Esophagus muscularis mucosa (tissue), 4 donors: ENCODE measurements around the gene SOD3. TPM values are rescaled to one million over a fixed set of nuclear protein-coding genes. Genes with fewer than 3 reads are reported as not detected.
A peak's percentile ranks its signal among the peaks of the same experiment; 100 is the strongest.

Experiments
- DNase-seq: peaks from one replicate; pipeline ENCODE4 v3.0.0-alpha.2; 2017; ENCODE audit errors: extremely low spot score
- H3K27ac ChIP-seq, 4 donors: fragments of 200-600 bp; sonication (generic); replicated peaks in 1 of 4; 1 replicate in 3 of 4; 2 replicates in 1 of 4; pipeline ENCODE4 v1.5.1; 2016 to 2019; ENCODE audit warnings: mild to moderate bottlenecking in 1 of 4
- H3K27me3 ChIP-seq, 4 donors: fragments of 200-600 bp; sonication (generic); one replicate each; pipeline versions ENCODE4 v1.5.1 to v1.6.0; 2016 to 2019
- H3K36me3 ChIP-seq, 4 donors: fragments of 200-600 bp; sonication (generic); one replicate each; pipeline ENCODE4 v1.5.1; 2016 to 2019
- H3K4me1 ChIP-seq, 4 donors: fragments of 200-600 bp; sonication (generic); one replicate each; pipeline ENCODE4 v1.5.1; 2016 to 2019
- H3K4me3 ChIP-seq, 4 donors: fragments of 200-600 bp; sonication (generic); 1 replicate in 2 of 4; 2 replicates in 2 of 4; pipeline ENCODE4 v1.5.1; 2016 to 2019; ENCODE audit warnings: mild to moderate bottlenecking in 4 of 4, moderate library complexity in 1 of 4
- H3K9me3 ChIP-seq, 4 donors: fragments of 200-600 bp; sonication (generic); 1 replicate in 3 of 4; 2 replicates in 1 of 4; pipeline ENCODE4 v1.5.1; 2016 to 2019
- EP300 ChIP-seq: sonication (generic); formaldehyde crosslinking; IDR thresholded peaks from one replicate; pipeline ENCODE4 v1.6.1; 2017; ENCODE audit warnings: antibody characterized with exemption
- POLR2A ChIP-seq: fragments of 450-650 bp; IDR thresholded peaks from one replicate; pipeline ENCODE4 v1.6.1; 2017; ENCODE audit warnings: antibody characterized with exemption, moderate library complexity, mild to moderate bottlenecking, low read depth
- POLR2AphosphoS5 ChIP-seq, 2 donors: sonication (generic); formaldehyde crosslinking; IDR thresholded peaks; one replicate each; pipeline ENCODE4 v1.6.1; 2017; ENCODE audit warnings: antibody characterized with exemption in 2 of 2
- WGBS: methylation state at CpG from one replicate; pipeline ENCODE4 v1.1.5; 2018; 5-methylcytosine and 5-hydroxymethylcytosine counted together
- intact Hi-C: fragments of 100-400 bp; cut with DNase I; formaldehyde crosslinking; loops from one replicate; pipeline ENCODE4 v1.15.1; 2023
- total RNA-seq, 4 donors: library from RNA; depleted of rRNA; stranded (reverse); fragments of >200 nt; gene quantifications; one replicate each; pipeline versions ENCODE4 v1.1.0 to v1.2.1, GENCODE V29; 2016
- TF ChIP-seq, protein P1 (sequence below), 3 experiments: fragments of 200-600 bp in 2 of 3; fragments of 450-650 bp in 1 of 3; sonication (generic) in 2 of 3; IDR thresholded peaks; one replicate each; pipeline ENCODE4 v1.5.1; 2017 to 2019; ENCODE audit warnings: antibody characterized with exemption in 3 of 3, mild to moderate bottlenecking in 2 of 3, moderate library complexity in 1 of 3

The SOD3 gene, protein sequence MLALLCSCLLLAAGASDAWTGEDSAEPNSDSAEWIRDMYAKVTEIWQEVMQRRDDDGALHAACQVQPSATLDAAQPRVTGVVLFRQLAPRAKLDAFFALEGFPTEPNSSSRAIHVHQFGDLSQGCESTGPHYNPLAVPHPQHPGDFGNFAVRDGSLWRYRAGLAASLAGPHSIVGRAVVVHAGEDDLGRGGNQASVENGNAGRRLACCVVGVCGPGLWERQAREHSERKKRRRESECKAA
- total RNA-seq = 1,000 to 10,000 TPM in 1 of 4 donors, 100 to 1,000 TPM in 3; 404 to 1,012 (median 570) TPM

DNA sequence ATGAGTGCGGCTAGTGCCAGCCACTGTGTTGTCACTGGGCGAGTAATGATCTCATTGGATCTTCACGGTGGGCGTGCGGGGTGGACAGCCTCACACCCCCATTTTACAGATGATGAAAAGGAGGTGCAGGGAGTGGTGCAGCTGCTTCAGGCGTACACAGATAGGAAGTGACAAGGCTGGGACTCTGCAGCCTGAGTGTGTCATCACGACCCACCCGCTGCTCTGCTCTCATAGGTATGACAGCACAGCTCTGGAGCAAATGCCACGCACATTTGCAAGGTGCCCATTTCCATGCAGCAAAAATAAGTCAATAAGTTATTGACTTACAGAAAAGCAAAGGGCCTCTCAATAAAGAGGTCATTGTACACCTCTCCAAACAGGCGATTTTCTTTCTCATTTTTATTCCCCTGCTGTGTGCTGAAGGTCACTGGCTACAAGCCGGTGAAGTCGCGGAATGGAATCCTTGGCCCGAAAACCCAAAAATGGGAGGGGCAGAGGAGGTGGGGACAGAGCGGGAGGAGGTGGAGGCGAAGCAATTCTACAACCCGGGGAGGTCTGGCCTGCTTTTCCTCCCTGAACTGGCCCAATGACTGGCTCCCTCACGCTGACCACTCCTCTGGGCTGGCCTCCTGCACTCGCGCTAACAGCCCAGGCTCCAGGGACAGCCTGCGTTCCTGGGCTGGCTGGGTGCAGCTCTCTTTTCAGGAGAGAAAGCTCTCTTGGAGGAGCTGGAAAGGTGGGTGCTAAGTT lies at the start of gene SOD3:
Gene SOD3, plus strand, starts transcription at position 658 of the 750 bp plus-strand sequence. CDS start 3,949 bp downstream, outside the sequence.
- DNase-seq = peak; percentile 97
- Histone ChIP-seq H3K27me3 (peaks cover 0 to 5% (median 0%) of the 10 kb centered on the region in 4 donors), H3K9me3 (no peaks in the 10 kb centered on the region), H3K4me1 (peaks cover 30 to 73% (median 66%) of the 10 kb centered on the region in 4 donors), H3K27ac (peak within 1 kb of the TSS; percentile 90 to 96 (median 92)), H3K36me3 (peaks cover 0 to 8% (median 2%) of the 10 kb centered on the region in 4 donors), H3K4me3 (peak within 1 kb of the TSS; percentile 55 to 73 (median 58))
- WGBS = 30% methylated on average over 21 of the region's 21 CpGs
- TF ChIP-seq, protein P1, sequence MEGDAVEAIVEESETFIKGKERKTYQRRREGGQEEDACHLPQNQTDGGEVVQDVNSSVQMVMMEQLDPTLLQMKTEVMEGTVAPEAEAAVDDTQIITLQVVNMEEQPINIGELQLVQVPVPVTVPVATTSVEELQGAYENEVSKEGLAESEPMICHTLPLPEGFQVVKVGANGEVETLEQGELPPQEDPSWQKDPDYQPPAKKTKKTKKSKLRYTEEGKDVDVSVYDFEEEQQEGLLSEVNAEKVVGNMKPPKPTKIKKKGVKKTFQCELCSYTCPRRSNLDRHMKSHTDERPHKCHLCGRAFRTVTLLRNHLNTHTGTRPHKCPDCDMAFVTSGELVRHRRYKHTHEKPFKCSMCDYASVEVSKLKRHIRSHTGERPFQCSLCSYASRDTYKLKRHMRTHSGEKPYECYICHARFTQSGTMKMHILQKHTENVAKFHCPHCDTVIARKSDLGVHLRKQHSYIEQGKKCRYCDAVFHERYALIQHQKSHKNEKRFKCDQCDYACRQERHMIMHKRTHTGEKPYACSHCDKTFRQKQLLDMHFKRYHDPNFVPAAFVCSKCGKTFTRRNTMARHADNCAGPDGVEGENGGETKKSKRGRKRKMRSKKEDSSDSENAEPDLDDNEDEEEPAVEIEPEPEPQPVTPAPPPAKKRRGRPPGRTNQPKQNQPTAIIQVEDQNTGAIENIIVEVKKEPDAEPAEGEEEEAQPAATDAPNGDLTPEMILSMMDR (IDR thresholded peaks at IDR 0.05) = no peak
- TF ChIP-seq POLR2A (peak; percentile 84), POLR2AphosphoS5 (IDR thresholded peaks at IDR 0.05) (peak; percentile 90 to 99), EP300 (peak; percentile 23)
- intact Hi-C loops = loop anchor here (5.0 to 10.0 kb wide), 6 partner anchors 57 to 360 kb away; partner anchors contain the start of genes CCDC149 and DHX15

DNA sequence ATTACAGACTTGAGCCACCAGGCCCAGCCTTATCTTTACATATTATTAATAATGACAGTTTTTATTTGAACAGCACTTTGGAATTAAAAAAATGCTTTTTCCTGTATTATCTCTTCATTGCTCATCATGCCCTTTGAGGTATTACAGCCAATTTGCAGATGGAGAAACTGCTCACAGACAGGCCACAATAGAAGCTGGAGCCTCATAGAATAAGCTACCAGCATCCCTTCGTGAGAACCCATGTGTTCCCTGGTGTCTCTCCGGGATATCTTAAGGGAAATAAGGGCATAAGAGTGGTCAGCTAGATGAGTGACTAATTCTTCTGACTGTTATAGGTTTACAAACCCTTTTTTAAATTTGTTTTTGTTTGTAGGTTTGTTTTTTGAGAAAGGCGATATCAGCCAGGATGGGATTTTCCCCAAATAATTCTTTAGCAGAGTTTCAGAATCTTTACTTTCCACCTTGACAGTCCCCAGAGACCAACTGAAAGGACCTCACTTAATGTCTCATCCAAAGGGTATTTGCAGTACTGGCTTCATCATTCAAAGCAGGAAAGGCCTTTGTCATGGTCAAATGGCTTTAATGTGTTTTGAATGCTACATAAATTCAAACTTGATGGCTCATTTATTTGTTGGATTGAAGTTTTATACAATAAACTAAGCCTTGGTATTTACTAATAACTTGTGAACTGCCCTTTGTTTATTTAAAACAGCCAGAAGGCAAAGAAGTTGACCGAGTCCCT lies 48.0 kb upstream of the SOD3 start:
- Histone ChIP-seq H3K9me3 (no peaks in the 10 kb centered on the region), H3K27ac (no peak overlapping the region), H3K27me3 (no peaks in the 10 kb centered on the region), H3K4me3 (no peak overlapping the region), H3K36me3 (no peaks in the 10 kb centered on the region), H3K4me1 (peaks cover 0 to 33% (median 23%) of the 10 kb centered on the region in 4 donors)
- intact Hi-C loops = no loop called here
- no peak for TF ChIP-seq EP300
- TF ChIP-seq, protein P1 (IDR thresholded peaks at IDR 0.05) = no peak
- no peak for TF ChIP-seq POLR2AphosphoS5 (IDR thresholded peaks at IDR 0.05)
- no peak for TF ChIP-seq POLR2A
- WGBS = 92% methylated on average over 4 of the region's 4 CpGs
- DNase-seq = no peak

DNA sequence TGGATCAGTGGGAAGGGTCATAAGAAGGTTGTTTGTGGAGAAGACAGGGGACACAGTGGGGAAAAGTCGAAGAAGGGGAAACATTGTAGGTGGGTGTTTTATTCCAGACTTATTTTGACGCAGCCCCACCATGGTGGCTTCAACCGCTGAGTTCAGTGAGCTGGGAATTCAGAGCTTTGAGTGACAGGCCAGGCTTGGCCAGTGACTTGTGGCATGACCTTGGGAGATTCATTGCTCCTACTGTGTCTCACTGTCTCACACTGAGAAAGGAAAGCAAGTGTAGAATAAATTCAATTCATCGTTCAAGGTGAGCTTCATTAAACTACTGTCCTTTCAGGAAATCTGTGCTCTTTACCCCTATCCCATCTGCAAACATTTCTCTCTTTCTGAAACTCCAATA lies 47.4 kb upstream of the SOD3 start:
- WGBS = 94% methylated on average over 4 of the region's 4 CpGs
- TF ChIP-seq EP300 = no peak
- TF ChIP-seq, protein P1 (IDR thresholded peaks at IDR 0.05) = no peak
- no peak for TF ChIP-seq POLR2A
- no peak for TF ChIP-seq POLR2AphosphoS5 (IDR thresholded peaks at IDR 0.05)

DNA sequence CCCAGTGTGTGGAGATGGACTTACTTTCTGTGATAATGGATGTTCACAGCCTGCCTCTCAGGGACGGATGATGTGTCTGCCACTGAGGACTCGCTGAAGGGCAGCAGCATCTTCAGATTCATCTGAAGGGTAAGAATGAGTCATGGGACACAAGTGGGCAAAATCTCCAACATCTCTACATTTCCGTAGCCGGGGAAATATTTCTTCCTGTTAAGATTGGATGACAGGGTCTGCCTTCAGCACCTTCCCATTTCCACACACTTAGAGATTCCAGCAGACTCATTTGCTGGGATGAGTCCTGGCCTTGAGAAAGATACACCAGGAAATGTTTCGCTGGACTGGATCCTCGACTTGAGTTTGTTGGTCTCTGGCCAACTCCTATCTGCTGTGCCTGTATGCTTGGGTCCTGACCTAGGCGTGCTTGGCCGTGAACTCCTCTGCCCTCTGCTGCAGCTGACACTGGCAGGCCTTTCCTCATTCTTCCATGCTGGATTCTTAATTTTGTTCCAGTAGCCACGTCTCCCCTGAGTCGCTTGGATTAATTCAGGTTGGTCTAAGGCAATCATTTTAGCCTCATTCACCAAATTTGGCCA lies 46.5 kb upstream of the SOD3 start:
- Histone ChIP-seq H3K36me3 (no peaks in the 10 kb centered on the region), H3K27me3 (no peaks in the 10 kb centered on the region), H3K4me1 (peaks cover 0 to 21% (median 9%) of the 10 kb centered on the region in 4 donors), H3K27ac (no peak overlapping the region), H3K9me3 (no peaks in the 10 kb centered on the region), H3K4me3 (no peak overlapping the region)
- intact Hi-C loops = no loop called here
- DNase-seq = no peak
- 76% methylated on average over 8 of the region's 10 CpGs for WGBS
- TF ChIP-seq POLR2AphosphoS5 (IDR thresholded peaks at IDR 0.05) = no peak
- TF ChIP-seq POLR2A = no peak
- no peak for TF ChIP-seq EP300
- TF ChIP-seq, protein P1 (IDR thresholded peaks at IDR 0.05) = no peak

More for the DNA sequence above, 47.4 kb upstream of the SOD3 start:
- Histone ChIP-seq H3K4me1 (peaks cover 0 to 29% (median 17%) of the 10 kb centered on the region in 4 donors), H3K4me3 (no peak overlapping the region), H3K36me3 (no peaks in the 10 kb centered on the region), H3K9me3 (no peaks in the 10 kb centered on the region), H3K27ac (no peak overlapping the region), H3K27me3 (no peaks in the 10 kb centered on the region)
- intact Hi-C loops = no loop called here
- DNase-seq = no peak
